ENCODE data around the gene BMI1.

The BMI1 gene

DNA sequence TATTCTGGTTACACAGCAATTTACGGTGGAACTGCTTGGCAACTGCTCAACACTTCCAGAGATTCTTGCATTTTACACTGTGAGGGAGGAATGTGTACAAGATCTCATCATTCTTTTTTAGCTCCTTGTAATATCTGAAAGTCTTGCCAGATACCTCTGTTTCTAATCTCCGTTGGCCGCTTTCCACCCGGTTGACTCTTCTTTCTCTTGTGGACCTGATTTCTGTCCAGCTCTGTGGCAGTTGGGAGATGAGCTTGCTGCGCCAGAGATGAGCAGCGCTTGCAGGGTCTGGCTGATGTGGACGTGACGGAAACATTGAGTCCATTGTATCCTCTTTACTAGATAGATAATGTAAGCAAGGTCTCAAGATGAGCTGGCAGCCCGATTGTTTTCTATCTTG is 52.0 kb downstream of the BMI1 start:
- no peak for TF ChIP-seq CTCF (IDR thresholded peaks at IDR 0.05)
- Histone ChIP-seq H3K4me3 (no peak overlapping the region), H3K27ac (no peak overlapping the region)
- no peak for DNase-seq (ENCODE audit: low spot score)

DNA sequence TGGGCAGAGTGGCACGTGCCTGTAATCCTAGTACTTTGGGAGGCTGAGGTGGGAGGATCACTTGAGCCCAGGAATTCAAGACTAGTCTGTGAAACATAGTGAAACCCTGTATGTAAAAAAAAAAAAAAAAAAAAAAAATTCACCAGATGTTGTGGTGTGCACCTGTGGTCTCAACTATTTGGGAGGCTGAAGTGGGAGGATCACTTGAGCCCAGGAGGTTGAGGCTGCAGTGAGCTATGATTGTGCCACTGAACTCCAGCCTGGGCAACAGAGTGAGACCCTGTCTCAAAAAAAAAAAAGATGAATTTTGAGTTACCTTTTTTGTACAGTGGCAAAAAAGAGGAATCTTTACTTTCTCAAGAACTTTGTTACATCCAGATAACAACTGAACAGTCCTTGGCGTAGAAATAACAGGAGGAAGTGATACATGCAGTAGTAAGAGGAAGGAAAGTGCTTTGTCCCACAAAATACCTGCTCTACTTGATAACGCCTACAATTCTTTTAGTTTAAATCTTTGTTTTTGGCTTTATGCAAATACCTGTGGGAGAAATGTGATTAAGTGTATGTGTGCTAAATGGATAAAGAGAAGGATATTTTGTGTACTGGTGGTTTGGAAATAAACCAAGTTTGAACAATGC is 53.7 kb downstream of the BMI1 start:
- no peak for TF ChIP-seq CTCF (IDR thresholded peaks at IDR 0.05)

GRCh38 chr10:22379059-22379458 is 58.2 kb downstream of the BMI1 start:
- DNase-seq (ENCODE audit: low spot score): no peak
- no peak for TF ChIP-seq CTCF (IDR thresholded peaks at IDR 0.05)
- Histone ChIP-seq H3K27ac (no peak overlapping the region), H3K4me3 (no peak overlapping the region)

More for the DNA sequence above, 53.7 kb downstream of the BMI1 start:
- no peak overlapping the region for H3K4me3 ChIP-seq
- DNase-seq (ENCODE audit: low spot score): no peak
- no peak overlapping the region for H3K27ac ChIP-seq

Data from coronary artery (tissue), 2 donors.